GM12891 (cell line): ENCODE results near the gene PNMT. TPM values are rescaled to one million over a fixed set of nuclear protein-coding genes. Genes with fewer than 3 reads are reported as not detected.
A peak's percentile ranks its signal among the peaks of the same experiment; 100 is the strongest.

Source experiments
- DNase-seq: peaks from one replicate; pipeline ENCODE4 v3.0.0; 2011; ENCODE audit warnings: low spot score; ENCODE audit not compliant: insufficient read length
- FAIRE-seq: peaks from 2 replicates; lab custom pipeline; 2011; peaks lifted over from hg19 to GRCh38; lab: Jason Lieb, UNC
- PAX5 ChIP-seq: IDR thresholded peaks from 2 replicates; pipeline ENCODE4 v1.6.1; 2011; ENCODE audit warnings: low read length, moderate library complexity, mild to moderate bottlenecking; ENCODE audit not compliant: insufficient read depth, severe bottlenecking
- POLR2A ChIP-seq: IDR thresholded peaks from 2 replicates; pipeline ENCODE4 v1.6.1; 2011; ENCODE audit warnings: low read depth, low read length, control low read depth
- POLR2AphosphoS5 ChIP-seq: IDR thresholded peaks from 2 replicates; pipeline ENCODE4 v1.6.1; 2011; ENCODE audit warnings: low read depth, low read length, control low read depth
- POU2F2 ChIP-seq: IDR thresholded peaks from 2 replicates; pipeline ENCODE4 v1.6.1; 2011; ENCODE audit warnings: low read depth, mild to moderate bottlenecking, control low read depth, low read length, moderate library complexity
- SPI1 ChIP-seq: IDR thresholded peaks from 2 replicates; pipeline ENCODE4 v1.6.1; 2011; ENCODE audit warnings: low read depth, low read length, control low read depth
- TAF1 ChIP-seq: IDR thresholded peaks from 2 replicates; pipeline ENCODE4 v1.6.1; 2011; ENCODE audit warnings: low read depth, low read length, control low read depth
- polyA plus RNA-seq: library from polyadenylated mRNA; unstranded; fragments of >200 nt; gene quantifications from one replicate; pipeline ENCODE4 v1.2.1, GENCODE V29; 2012; ENCODE audit warnings: low read depth, missing spikeins, inconsistent platforms; ENCODE audit not compliant: missing spikeins

The PNMT gene, protein sequence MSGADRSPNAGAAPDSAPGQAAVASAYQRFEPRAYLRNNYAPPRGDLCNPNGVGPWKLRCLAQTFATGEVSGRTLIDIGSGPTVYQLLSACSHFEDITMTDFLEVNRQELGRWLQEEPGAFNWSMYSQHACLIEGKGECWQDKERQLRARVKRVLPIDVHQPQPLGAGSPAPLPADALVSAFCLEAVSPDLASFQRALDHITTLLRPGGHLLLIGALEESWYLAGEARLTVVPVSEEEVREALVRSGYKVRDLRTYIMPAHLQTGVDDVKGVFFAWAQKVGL
- not detected for polyA plus RNA-seq

DNA sequence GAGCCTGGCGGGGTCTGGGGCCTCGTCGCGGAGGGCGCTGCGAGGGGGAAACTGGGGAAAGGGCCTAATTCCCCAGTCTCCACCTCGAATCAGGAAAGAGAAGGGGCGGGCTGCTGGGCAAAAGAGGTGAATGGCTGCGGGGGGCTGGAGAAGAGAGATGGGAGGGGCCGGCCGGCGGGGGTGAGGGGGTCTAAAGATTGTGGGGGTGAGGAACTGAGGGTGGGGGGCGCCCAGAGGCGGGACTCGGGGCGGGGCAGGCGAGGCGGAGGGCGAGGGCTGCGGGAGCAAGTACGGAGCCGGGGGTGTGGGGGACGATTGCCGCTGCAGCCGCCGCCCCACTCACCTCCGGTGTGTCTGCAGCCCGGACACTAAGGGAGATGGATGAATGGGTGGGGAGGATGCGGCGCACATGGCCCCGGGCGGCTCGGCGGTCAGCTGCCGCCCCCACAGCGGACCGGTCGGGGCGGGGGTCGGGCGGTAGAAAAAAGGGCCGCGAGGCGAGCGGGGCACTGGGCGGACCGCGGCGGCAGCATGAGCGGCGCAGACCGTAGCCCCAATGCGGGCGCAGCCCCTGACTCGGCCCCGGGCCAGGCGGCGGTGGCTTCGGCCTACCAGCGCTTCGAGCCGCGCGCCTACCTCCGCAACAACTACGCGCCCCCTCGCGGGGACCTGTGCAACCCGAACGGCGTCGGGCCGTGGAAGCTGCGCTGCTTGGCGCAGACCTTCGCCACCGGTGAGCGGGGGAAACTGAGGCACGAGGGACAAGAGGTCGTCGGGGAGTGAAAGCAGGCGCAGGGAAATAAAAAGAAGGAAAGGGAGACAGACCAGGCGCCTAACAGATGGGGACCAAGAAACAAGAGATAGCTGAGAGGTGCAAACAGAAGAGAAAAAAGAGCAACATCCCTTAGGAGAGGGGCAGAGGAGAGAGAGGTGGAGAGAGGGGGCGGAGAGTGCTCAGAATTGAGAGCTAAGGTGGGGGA is at the start of gene PNMT:
Gene PNMT (plus strand): TSS at position 509 of the 980 bp plus-strand sequence. CDS start 23 bp downstream, at position 532.
- FAIRE-seq (peak; percentile 92), DNase-seq (peak; percentile 90)
- TF ChIP-seq POU2F2 (no peak), SPI1 (no peak), TAF1 (no peak), POLR2A (no peak), POLR2AphosphoS5 (no peak), PAX5 (no peak)

DNA sequence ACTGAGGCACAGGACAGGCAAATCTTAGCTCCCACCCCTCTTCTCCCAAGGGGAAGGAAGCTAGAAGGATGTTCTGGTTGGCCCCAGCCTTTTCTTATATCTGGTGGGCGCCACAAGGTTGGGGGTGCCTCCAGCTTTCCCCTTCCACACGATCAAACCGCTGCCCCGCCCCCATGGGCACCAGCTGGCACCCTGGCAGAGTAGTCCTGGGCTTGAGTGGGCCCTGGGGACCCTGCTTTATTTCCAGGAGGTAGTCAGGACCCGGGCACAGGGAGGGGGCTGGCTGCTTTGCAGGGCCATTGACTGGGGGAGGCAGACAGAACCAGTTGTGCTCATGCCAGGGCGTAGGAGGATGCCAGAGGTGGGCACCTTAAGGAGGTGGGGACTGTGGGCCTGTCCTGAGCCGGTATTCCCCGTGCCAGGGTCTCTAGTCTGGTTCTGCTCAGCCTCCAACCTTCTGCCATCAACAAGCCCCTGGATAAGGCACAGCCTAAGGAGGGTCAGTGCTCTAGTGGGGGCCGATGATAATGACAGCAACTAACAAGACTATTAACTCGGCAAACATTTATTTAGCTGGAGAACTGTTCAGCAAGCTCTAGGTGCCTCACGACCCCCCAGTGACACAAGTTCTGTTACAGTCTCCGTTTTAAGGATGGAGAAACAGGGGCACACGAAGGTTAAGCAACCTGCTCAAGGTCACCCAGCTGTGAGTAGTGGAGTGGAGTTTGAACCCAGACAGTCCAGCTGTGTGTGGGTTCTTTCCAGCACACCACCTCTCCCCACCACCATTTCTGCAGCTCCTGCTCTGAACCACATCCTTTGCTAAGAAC is 49.1 kb upstream of the PNMT start:
- TF ChIP-seq POLR2AphosphoS5 (no peak), POU2F2 (no peak), SPI1 (no peak), TAF1 (no peak), POLR2A (no peak), PAX5 (no peak)
- FAIRE-seq (peak; percentile 26), DNase-seq (no peak)

GRCh38 chr17:39619786-39620101 is 48.5 kb upstream of the PNMT start:
- no peak for DNase-seq
- no peak for FAIRE-seq
- TF ChIP-seq SPI1 (no peak), POLR2A (no peak), POU2F2 (no peak), PAX5 (no peak), TAF1 (no peak), POLR2AphosphoS5 (no peak)

GRCh38 chr17:39621523-39622379 is 46.5 kb upstream of the PNMT start:
- TF ChIP-seq POLR2AphosphoS5 (no peak), SPI1 (no peak), POU2F2 (no peak; the same call in 1 of the 2 replicates), POLR2A (no peak), TAF1 (no peak), PAX5 (no peak)
- DNase-seq (peak; percentile 81), FAIRE-seq (peak; percentile 94)

- no peak for TF ChIP-seq TAF1
- no peak for TF ChIP-seq PAX5
- no peak for TF ChIP-seq POU2F2
- TF ChIP-seq POLR2A: no peak
- no peak for TF ChIP-seq SPI1
- TF ChIP-seq POLR2AphosphoS5: no peak
- no peak for FAIRE-seq
- DNase-seq: no peak
Observed at GRCh38 chr17:39622380-39623006, 45.8 kb upstream of the PNMT start.

- DNase-seq (peak; percentile 78), FAIRE-seq (peak; percentile 87)
- TF ChIP-seq POU2F2 (no peak), PAX5 (no peak), TAF1 (no peak), POLR2A (no peak), POLR2AphosphoS5 (no peak), SPI1 (no peak)
Observed at GRCh38 chr17:39623356-39623950, 44.8 kb upstream of the PNMT start.

DNA sequence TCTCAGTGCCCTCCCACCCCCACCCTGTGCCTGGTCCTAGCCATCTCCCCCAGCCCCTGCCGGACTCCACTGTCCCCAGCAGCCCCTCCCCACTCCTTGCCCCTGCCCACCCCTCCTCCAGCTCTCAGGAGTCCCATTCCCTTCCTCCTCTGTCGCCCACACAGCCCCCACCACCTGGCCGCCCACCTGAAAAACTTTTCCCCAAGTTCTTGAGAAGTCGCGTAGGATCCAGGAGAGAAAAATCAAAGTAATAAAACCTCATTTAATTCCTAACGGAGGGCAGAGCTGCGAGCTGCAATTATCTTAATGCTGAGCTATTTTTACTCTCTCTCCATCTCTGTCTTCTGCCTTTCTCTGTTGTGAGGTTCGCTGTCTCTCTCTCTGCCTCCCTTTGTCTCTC is 43.9 kb upstream of the PNMT start:
- no peak for DNase-seq
- TF ChIP-seq TAF1 (no peak), POLR2AphosphoS5 (no peak), POU2F2 (no peak), SPI1 (no peak), POLR2A (no peak), PAX5 (no peak)
- FAIRE-seq: no peak

GRCh38 chr17:39625198-39625785 is 43.0 kb upstream of the PNMT start:
- DNase-seq: no peak
- FAIRE-seq: no peak
- no peak for TF ChIP-seq POU2F2
- no peak for TF ChIP-seq POLR2AphosphoS5
- no peak for TF ChIP-seq SPI1
- TF ChIP-seq PAX5: no peak
- TF ChIP-seq POLR2A: no peak
- no peak for TF ChIP-seq TAF1
